COLO829 (cell line): Measurements from ENCODE around the gene KAT8.
"Not testable (repeated sequence)": the region's sequence is repeated elsewhere in the genome, so short reads cannot be mapped to it uniquely, and the experiment has no call there.

Experiments used
- DNase-seq: peaks from one replicate; pipeline ENCODE4 v3.0.0; 2012; ENCODE audit warnings: low spot score

The KAT8 gene

DNA sequence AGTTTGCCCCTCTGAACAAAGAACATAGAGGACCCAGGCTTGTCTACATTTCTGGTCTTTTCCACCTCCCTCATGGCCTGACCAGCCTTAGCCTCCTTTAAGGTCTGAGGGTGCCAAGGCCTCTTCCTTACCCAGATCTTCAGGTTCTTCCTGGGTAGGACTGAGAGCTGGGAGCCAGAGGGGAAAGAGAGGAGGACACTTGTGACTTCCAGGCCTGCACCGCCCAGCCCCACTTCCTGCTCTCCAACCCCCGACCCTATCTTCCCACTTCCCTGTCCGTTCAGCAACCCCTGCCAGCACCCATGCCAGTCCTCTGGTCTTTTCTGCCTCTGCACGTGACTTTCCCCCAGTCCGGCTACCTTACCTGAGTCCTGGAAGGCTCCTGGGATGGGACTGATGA is 31.9 kb downstream of the KAT8 start:
- DNase-seq = no peak

DNA sequence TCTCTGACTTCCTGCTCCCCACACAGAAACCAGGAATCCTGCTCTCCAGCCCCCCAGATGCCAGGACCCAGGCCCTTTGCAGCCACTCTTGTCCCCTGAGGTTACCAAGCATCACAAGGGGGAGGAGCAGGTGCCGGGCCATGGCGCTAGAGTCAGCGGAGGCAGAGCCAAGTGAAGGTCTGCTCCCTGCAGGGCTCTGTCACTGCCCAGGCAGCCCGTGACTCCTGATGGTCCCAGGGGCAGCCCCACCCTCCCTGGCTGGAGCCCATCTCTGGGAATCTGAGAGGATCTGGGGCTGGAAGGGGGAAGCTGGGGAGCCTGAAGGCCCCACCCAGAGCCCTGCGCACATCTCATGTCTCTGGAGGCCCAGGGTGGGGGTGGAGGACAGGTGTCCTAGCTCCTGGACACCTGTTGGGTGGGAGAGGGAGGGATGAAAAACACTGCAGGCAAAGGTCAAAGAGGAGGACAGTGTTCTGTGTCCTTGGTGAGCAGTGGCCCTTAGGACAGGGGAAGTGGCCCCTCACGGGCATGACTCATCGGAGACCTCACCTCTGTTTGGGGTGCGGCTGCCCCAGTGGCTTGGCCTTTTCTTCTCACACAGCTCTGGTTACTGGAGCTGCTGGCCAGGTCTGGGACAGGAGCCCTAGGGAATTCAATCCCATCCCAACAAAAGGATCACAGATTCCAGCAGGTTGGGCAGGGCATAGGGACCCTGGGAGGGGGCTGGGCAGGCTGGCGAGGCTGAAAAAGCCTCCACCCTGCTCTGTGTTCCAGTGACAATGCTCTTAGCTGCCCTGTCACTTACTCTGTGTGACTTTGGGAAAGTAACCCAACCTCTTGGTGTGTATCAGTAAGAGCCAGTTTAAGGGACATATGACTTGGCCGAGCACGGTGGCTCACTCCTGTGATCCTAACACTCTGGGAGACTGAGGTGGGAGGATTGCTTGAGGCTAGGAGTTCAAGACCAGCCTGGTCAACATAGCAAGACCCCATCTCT is 32.7 kb downstream of the KAT8 start, which contains the start of gene PRSS36:
PRSS36 (minus strand) TSS at position 173 of the 997 bp plus-strand sequence; CDS start at position 142, 31 bp downstream.
- no peak for DNase-seq

DNA sequence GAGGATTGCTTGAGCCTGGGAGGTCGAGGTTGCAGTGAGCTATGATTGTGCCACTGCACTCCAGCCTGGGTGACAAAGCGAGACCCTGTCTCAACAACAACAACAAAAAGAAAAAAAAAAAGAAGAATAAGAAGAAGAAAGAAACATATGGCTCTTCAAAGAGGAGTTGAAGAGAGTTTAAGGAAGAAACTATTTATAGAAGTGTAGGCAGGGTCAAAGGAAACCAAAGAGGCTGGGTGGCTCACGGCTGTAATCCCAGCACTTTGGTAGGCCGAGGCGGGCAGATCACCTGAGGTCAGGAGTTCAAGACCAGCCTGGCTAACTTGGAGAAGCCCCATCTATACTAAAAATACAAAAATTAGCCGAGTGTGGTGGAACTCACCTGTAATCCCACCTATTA is 33.5 kb downstream of the KAT8 start:
- DNase-seq = not testable (repeated sequence)

DNA sequence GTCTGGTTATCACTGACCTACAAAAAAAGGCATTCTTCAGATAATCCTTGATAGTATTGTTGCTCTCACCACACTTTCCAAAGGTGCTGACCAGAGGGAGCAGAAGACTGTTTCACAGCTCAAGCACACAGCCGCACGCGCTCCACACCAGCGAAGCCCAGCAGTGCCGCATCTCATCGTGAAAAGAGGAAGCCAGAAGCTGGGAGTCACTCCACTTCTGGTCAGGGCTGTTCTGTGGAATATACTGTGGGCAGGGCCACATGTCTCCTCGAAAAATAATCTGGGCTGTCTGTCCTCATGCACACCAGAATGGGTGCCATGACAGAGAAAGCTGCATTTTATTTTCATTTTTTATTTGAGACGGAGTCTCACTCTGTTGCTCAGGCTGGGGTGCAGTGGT is 39.7 kb downstream of the KAT8 start:
- no peak for DNase-seq

DNA sequence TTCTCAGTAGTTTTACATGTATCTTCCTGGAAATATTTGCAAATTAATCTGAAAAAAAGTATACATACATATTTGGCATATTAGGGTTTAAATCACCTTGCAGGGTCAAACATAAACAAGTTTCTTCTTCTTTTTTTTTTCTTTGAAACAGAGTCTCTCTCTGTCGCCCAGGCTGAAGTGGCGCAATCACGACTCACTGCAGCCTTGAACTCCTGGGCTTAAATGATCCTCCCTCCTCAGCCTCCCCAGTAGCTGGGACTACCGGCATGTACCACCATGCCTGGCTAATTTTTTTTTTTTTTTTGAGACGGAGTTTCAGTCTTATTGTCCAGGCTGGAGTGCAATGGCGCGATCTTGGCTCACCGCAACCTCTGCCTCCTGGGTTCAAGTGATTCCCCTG is 49.9 kb downstream of the KAT8 start:
- DNase-seq = no peak

DNA sequence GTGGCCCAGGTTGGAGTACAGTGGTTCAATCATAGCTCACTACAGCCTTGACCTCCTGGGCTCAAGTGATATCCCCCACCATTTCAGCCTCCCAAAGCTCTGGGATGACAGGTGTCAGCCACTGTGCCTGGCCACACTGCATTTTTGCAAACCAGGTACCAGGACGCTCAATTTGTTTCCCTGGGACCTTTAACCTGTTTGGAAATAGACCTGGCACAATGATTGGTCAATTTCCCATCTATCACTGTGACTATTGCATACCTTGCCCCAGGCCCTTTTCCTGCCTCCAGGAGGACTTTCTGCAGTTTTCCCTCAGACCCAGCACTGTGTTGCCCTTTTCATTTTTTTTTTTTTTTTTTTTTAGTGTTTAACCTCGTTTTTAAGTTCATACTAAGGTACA is 51.4 kb downstream of the KAT8 start:
- no peak for DNase-seq

DNA sequence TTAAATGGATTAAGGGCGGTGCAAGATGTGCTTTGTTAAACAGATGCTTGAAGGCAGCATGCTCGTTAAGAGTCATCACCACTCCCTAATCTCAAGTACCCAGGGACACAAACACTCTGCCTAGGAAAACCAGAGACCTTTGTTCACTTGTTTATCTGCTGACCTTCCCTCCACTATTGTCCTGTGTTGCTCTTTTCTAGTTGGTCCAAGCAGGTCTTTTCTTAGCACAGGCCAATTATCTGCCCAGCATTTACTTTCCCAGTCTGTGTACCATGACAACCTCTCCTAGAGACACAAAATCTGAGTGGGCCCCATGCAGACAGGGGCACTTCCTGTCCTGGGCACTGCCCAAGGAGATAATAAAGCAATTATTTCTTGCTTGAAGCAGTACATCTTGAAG is 52.6 kb downstream of the KAT8 start:
- peak; percentile 63 for DNase-seq

DNA sequence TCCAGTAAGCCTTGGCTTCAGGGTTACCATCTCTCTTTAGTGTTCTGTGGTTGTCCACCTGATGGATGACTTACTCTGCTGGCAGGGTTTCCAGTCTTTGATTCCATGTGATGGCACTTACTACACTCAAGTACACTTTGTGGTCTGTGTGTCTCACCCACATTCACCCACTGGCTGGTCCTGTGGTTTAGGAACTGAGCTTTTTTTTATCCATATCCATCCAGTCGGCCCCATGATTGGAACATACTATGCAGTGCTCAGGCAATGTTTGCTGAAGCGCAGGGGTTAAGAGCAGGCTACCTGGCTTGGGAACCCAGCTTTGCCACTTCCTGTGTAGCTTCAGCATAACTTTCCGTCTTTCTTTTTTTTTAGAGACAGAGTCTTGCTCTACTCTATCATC is 59.7 kb downstream of the KAT8 start:
- DNase-seq = no peak

DNA sequence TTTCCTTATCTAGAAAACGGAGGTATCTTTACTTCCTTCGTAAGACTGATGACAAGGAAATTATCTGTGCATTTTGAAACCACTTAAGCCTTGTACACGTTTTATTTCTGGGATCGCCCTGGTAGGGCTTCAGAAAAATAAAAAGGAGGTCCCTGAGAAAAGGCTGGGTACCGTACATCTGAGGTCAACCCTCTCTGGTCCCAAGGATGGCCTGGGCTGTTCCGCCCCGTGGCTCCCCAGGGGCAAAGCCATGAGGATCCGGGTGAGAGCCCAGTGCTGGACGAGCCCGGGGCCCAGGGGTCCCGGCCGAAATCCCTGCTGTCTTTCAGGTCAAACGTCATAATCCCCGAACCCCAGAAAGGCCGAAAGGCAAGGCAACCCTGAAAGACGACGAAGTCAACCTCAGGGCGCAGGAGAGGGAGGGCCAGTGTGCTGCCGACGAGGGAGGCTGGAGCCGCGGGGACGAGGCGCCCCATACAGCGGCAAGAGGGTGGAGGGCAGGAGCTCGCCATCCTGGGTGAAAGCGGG is 61.8 kb downstream of the KAT8 start:
- DNase-seq = peak; percentile 34

DNA sequence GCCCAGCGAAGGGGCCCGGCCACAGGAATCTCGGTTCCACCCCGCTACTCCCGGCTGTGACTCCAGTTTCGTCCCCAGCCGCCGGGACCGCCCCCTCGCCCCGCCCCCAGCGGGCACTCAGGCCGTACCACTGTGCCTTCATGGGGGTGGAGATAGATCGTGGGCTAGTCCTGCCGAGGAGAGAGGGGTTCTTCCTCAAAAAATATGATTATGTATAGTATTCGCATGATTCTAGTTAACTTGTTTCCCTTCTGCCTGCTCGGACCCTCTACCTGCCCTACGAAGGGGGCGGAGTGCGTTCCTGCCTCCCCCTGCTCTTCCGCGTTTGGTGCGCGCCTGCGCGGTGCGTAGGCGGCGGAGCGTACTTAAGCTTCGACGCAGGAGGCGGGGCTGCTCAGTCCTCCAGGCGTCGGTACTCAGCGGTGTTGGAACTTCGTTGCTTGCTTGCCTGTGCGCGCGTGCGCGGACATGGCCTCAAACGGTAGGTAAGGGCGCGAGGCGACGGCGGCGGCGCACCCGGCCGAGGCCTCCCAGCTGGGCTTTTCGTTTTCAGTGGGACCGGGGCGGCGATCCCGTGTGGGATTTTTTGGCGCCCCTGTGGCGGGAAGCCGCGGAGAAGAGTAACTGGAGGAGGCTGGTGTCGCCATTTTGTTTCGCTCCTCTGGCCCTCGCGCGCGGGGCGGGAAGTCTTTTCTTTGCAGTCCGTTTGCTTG is 62.4 kb downstream of the KAT8 start, which contains the start of gene FUS:
FUS (plus strand) TSS at position 393 of the 713 bp plus-strand sequence; CDS start at position 469, 76 bp downstream.
- peak; percentile 96 for DNase-seq
